ENCODE results near the gene DUOX1. TPM values are rescaled to one million over a fixed set of nuclear protein-coding genes. Genes with fewer than 3 reads are reported as not detected.

The DUOX1 gene
- total and polyA plus RNA-seq, 4 donors, result 0.02 to 0.94 (median 0.08) TPM; not detected in 1

GRCh38 chr15:45099549-45100165 is 30.1 kb upstream of the DUOX1 start:
- H3K27ac ChIP-seq (ENCODE audit: low read depth in 1 of 2, low read length in 2 of 2), result no peak overlapping the region
- no peak for TF ChIP-seq RXRA (IDR thresholded peaks at IDR 0.05)
- no peak for TF ChIP-seq CTCF (IDR thresholded peaks at IDR 0.05; ENCODE audit: low read depth, low read length, missing input control)
- TF ChIP-seq EGR1 (IDR thresholded peaks at IDR 0.05; ENCODE audit: low read depth in 2 of 2), result no peak
- no peak for TF ChIP-seq SP1 (IDR thresholded peaks at IDR 0.05)
- TF ChIP-seq GABPA (IDR thresholded peaks at IDR 0.05 in 1 of 2, conservative IDR thresholded peaks at IDR 0.05 in 1 of 2), result no peak
- TF ChIP-seq RAD21 (IDR thresholded peaks at IDR 0.05), result no peak
- TF ChIP-seq FOXA2 (IDR thresholded peaks at IDR 0.05), result no peak
- TF ChIP-seq YY1 (IDR thresholded peaks at IDR 0.05), result no peak
- no peak for TF ChIP-seq NR2F2 (IDR thresholded peaks at IDR 0.05)
- no peak for TF ChIP-seq HNF4G (IDR thresholded peaks at IDR 0.05)
- TF ChIP-seq JUND (IDR thresholded peaks at IDR 0.05), result no peak
- H3K4me1 ChIP-seq (ENCODE audit: control insufficient read depth in 4 of 4, insufficient read depth in 4 of 4, low read length in 3 of 4), result no peaks in the 10 kb centered on the region
- no peak overlapping the region for H3K9ac ChIP-seq (ENCODE audit: low read depth in 1 of 2, low read length in 2 of 2)
- no peaks in the 10 kb centered on the region for H3K9me3 ChIP-seq (ENCODE audit: control insufficient read depth in 4 of 4, low read length in 3 of 4)
- 90% methylated on average over 23 of the region's 23 CpGs for WGBS
- H3K36me3 ChIP-seq (ENCODE audit: control insufficient read depth in 4 of 4, insufficient read depth in 3 of 4, low read depth in 1 of 4, low read length in 3 of 4), result no peaks in the 10 kb centered on the region
- no peak for DNase-seq (ENCODE audit: low spot score)
- no peaks in the 10 kb centered on the region for H3K27me3 ChIP-seq (ENCODE audit: control insufficient read depth in 4 of 4, insufficient read depth in 4 of 4, low read length in 3 of 4)
- no peak overlapping the region for H3K4me3 ChIP-seq (ENCODE audit: low read depth in 1 of 3, low read length in 3 of 3)

DNA sequence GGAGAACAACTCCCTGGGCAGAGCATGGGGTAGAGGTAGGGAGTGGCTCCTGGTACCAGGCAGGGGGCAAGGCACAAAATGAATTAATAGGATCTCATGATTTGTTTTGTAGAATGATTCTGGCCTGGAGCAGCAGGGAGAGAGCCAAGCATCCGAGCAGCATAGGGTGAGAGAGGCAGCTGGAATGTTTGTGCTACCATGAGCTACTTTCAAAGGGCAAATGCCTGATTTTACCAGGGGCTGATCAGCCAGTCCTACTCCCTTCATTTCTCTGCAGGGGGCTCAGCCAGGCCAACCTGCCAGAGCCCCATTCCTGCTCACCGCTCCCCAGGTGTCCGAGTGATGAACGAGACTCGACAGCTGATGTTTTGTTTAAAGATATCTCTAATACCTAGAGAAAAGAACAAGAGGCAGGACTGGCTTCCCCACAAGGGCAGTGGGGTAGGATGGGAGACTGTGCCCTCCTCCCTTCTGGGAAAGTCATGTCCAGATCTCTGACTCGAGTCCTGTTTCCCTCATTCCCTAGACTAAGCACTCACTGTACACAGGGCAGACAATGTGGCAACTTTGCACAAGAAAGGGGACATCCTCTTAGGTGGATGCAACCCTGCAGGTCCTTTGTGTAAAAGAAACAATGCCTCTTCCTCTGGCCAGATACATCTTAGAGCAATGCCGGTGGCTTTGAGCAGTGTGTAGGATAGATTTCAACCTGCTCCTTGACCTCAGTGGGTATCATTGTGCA is 28.7 kb upstream of the DUOX1 start:
- 86% methylated on average over 7 of the region's 7 CpGs for WGBS
- H3K9me3 ChIP-seq (ENCODE audit: control insufficient read depth in 4 of 4, low read length in 3 of 4), result no peaks in the 10 kb centered on the region
- no peak overlapping the region for H3K27ac ChIP-seq (ENCODE audit: low read depth in 1 of 2, low read length in 2 of 2)
- TF ChIP-seq, protein P1, sequence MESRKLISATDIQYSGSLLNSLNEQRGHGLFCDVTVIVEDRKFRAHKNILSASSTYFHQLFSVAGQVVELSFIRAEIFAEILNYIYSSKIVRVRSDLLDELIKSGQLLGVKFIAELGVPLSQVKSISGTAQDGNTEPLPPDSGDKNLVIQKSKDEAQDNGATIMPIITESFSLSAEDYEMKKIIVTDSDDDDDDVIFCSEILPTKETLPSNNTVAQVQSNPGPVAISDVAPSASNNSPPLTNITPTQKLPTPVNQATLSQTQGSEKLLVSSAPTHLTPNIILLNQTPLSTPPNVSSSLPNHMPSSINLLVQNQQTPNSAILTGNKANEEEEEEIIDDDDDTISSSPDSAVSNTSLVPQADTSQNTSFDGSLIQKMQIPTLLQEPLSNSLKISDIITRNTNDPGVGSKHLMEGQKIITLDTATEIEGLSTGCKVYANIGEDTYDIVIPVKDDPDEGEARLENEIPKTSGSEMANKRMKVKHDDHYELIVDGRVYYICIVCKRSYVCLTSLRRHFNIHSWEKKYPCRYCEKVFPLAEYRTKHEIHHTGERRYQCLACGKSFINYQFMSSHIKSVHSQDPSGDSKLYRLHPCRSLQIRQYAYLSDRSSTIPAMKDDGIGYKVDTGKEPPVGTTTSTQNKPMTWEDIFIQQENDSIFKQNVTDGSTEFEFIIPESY (IDR thresholded peaks at IDR 0.05), result no peak
- TF ChIP-seq, protein P2, sequence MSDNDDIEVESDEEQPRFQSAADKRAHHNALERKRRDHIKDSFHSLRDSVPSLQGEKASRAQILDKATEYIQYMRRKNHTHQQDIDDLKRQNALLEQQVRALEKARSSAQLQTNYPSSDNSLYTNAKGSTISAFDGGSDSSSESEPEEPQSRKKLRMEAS (IDR thresholded peaks at IDR 0.05), result no peak
- TF ChIP-seq HNF4G (IDR thresholded peaks at IDR 0.05) (no peak), FOXA1 (IDR thresholded peaks at IDR 0.05) (no peak), YY1 (IDR thresholded peaks at IDR 0.05) (no peak), EGR1 (IDR thresholded peaks at IDR 0.05; ENCODE audit: low read depth in 2 of 2) (no peak), GABPA (IDR thresholded peaks at IDR 0.05 in 1 of 2, conservative IDR thresholded peaks at IDR 0.05 in 1 of 2) (no peak), RAD21 (IDR thresholded peaks at IDR 0.05) (no peak), TAF1 (conservative IDR thresholded peaks at IDR 0.05) (no peak)
- TF ChIP-seq, protein P3, sequence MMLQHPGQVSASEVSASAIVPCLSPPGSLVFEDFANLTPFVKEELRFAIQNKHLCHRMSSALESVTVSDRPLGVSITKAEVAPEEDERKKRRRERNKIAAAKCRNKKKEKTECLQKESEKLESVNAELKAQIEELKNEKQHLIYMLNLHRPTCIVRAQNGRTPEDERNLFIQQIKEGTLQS (IDR thresholded peaks at IDR 0.05), result no peak
- H3K27me3 ChIP-seq (ENCODE audit: control insufficient read depth in 4 of 4, insufficient read depth in 4 of 4, low read length in 3 of 4), result no peaks in the 10 kb centered on the region
- H3K4me3 ChIP-seq (ENCODE audit: low read depth in 1 of 3, low read length in 3 of 3), result no peak overlapping the region
- H3K4me1 ChIP-seq (ENCODE audit: control insufficient read depth in 4 of 4, insufficient read depth in 4 of 4, low read length in 3 of 4), result no peaks in the 10 kb centered on the region
- DNase-seq (ENCODE audit: low spot score), result no peak
- no peaks in the 10 kb centered on the region for H3K36me3 ChIP-seq (ENCODE audit: control insufficient read depth in 4 of 4, insufficient read depth in 3 of 4, low read depth in 1 of 4, low read length in 3 of 4)
- H3K9ac ChIP-seq (ENCODE audit: low read depth in 1 of 2, low read length in 2 of 2), result no peak overlapping the region
